Measurements from ENCODE around the gene RPS24.

The RPS24 gene

GRCh38 chr10:78079411-78079810 lies 45.7 kb downstream of the RPS24 start:
- H3K4me3 ChIP-seq (ENCODE audit: low read depth, low read length): no peak overlapping the region
- no peak for TF ChIP-seq POLR2A (IDR thresholded peaks at IDR 0.05; ENCODE audit: extremely low read depth, insufficient read length)
- TF ChIP-seq, protein P1, sequence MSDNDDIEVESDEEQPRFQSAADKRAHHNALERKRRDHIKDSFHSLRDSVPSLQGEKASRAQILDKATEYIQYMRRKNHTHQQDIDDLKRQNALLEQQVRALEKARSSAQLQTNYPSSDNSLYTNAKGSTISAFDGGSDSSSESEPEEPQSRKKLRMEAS (IDR thresholded peaks at IDR 0.05; ENCODE audit: low read depth, low read length): no peak
- no peak for TF ChIP-seq MYC (IDR thresholded peaks at IDR 0.05; ENCODE audit: low read depth, low read length)
- TF ChIP-seq, protein P2, sequence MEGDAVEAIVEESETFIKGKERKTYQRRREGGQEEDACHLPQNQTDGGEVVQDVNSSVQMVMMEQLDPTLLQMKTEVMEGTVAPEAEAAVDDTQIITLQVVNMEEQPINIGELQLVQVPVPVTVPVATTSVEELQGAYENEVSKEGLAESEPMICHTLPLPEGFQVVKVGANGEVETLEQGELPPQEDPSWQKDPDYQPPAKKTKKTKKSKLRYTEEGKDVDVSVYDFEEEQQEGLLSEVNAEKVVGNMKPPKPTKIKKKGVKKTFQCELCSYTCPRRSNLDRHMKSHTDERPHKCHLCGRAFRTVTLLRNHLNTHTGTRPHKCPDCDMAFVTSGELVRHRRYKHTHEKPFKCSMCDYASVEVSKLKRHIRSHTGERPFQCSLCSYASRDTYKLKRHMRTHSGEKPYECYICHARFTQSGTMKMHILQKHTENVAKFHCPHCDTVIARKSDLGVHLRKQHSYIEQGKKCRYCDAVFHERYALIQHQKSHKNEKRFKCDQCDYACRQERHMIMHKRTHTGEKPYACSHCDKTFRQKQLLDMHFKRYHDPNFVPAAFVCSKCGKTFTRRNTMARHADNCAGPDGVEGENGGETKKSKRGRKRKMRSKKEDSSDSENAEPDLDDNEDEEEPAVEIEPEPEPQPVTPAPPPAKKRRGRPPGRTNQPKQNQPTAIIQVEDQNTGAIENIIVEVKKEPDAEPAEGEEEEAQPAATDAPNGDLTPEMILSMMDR (IDR thresholded peaks at IDR 0.05; ENCODE audit: low read depth, low read length): no peak
- DNase-seq (ENCODE audit: low read depth): no peak

DNA sequence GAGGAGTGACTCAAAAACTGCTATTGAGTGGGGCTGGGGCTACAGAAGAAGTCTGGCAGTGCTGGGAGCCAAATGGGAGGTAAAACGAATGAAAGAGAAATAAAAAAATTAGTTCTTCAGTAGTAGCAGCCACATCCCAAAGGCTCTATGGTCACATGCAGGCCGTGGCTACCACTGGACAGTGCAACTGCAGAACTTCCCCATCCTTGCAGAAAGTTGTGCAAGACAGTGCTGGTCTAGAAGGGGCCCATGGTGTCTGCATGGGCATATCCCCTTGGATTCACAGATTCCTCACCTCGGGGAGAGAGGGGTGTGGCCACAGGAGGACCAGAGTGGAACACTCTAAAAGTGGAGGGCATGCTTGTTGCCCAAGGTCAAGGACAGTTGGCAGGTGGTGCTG lies 47.6 kb downstream of the RPS24 start:
- TF ChIP-seq MYC (IDR thresholded peaks at IDR 0.05; ENCODE audit: low read depth, low read length): no peak
- TF ChIP-seq, protein P2 (IDR thresholded peaks at IDR 0.05; ENCODE audit: low read depth, low read length): no peak
- TF ChIP-seq, protein P1 (IDR thresholded peaks at IDR 0.05; ENCODE audit: low read depth, low read length): no peak
- no peak for TF ChIP-seq POLR2A (IDR thresholded peaks at IDR 0.05; ENCODE audit: extremely low read depth, insufficient read length)

DNA sequence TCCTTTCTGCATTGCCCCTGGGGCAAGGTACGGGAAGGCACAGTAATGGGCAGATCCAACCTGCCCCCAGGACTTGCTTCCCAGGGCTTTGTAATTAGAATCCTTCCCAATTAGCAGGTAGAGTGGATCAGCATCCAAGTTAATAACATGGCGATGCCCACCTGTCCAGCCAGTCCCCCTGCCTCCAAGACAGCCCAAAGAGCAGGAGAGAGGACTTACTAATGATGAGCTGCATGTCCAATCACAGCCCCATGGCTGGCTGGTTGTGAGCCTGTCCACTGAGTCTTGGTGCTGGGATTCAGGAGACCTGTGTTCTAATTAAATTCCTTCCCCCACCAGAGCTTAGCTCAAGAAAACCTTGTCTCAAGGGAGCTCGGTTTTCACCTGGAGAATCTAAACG lies 49.0 kb downstream of the RPS24 start:
- no peak for DNase-seq (ENCODE audit: low read depth)
- TF ChIP-seq, protein P2 (IDR thresholded peaks at IDR 0.05; ENCODE audit: low read depth, low read length): no peak
- TF ChIP-seq MYC (IDR thresholded peaks at IDR 0.05; ENCODE audit: low read depth, low read length): no peak
- TF ChIP-seq POLR2A (IDR thresholded peaks at IDR 0.05; ENCODE audit: extremely low read depth, insufficient read length): no peak
- TF ChIP-seq, protein P1 (IDR thresholded peaks at IDR 0.05; ENCODE audit: low read depth, low read length): no peak
- H3K4me3 ChIP-seq (ENCODE audit: low read depth, low read length): no peak overlapping the region

More for the DNA sequence above, 47.6 kb downstream of the RPS24 start:
- no peak for DNase-seq (ENCODE audit: low read depth)
- no peak overlapping the region for H3K4me3 ChIP-seq (ENCODE audit: low read depth, low read length)

All from NB4 (cell line).